ENCODE results near the gene SMIM10L1.

Gene SMIM10L1

GRCh38 chr12:11171145-11171968 is at the start of gene SMIM10L1:
SMIM10L1 (plus strand) TSS chr12:11171194; CDS start chr12:11171357, 163 bp downstream.
- peak; percentile 14 to 92 (median 82) for DNase-seq

DNA sequence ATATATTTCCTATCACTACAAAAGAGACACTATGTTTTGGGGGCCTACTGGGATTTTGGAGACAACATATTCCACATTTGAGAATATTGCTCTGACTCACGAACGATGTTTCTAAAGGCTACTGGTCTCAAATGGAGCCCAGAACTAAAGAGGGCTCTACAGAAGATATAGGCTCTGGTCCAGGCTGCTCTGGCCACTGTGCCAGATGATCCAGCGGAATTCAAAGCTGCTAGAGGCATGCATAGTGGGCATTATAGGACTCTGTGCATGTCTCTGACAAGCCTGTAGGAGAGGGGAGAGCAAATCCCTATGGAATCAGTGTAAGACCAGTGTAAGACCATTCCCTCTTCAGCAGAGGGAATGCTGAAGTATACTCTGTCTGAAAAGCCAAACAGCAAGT is 40.6 kb upstream of the SMIM10L1 start:
- peak in 1 of 58 donors; percentile 5 for DNase-seq

DNA sequence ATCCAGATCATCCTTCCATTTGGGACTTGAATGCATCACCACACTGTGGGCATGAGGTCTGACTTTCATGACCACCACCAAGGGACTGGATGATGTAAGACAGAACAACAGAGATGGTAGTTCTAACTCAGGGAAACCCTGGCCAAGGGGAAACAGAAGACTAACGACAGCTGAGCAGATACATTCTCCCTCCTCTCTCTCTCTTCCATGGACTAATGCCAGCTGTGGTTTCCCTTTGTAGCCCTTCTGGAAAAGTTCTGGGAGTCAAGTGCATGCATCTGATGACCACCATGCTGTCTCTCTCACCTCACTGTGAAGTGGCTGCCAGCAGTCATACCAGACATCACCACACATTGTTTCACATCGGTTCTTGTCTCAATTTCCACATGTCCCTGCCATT is 40.0 kb upstream of the SMIM10L1 start:
- no peak for DNase-seq

GRCh38 chr12:11133162-11133561 is 37.8 kb upstream of the SMIM10L1 start:
- no peak for DNase-seq

GRCh38 chr12:11133816-11134215 is 37.2 kb upstream of the SMIM10L1 start:
- DNase-seq: no peak

DNA sequence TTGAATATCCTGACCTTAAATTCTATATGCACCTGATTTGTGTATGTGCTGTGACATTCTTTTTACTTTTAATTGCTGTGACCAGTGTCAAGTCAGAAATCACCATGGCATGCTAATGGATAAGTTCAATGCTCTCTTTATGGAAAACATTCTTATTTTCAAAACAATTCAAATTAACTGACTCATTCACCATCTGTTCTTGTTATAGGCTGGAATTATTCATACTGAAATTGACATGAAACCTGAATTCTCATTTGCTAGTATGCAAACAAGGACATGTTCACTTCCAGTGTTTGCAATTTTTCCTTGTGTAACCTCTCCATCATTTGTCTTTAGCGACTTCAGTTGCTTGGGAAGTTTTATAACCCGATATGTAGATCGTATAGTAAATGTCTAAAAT is 36.7 kb upstream of the SMIM10L1 start, which contains the start of gene TAS2R30:
Gene TAS2R30, minus strand, starts transcription at position 340 of the 400 bp plus-strand sequence. CDS start 400 bp downstream, outside the sequence.
- no peak for DNase-seq

DNA sequence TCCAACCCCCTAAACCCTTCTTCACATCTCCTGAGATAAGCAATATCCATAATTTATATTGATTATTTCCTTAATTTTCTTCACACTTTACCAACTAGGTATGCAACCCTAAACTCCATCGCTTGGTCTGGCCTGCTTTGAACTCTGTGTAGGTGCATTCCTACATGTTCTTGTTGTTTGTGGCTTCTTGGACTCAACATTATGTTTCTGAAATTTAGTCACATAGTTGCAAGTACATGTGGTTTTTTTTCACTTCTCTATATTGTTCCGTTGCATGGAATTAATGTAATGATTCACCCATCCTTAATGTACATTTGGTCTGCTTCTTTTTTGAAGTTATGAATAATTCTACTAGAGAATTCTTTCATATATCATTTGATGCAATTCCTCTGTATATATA is 34.9 kb upstream of the SMIM10L1 start:
- no peak for DNase-seq

- DNase-seq: no peak
Observed at GRCh38 chr12:11143352-11143751, 27.6 kb upstream of the SMIM10L1 start.

- DNase-seq: no peak
Observed at GRCh38 chr12:11144297-11144696, 26.7 kb upstream of the SMIM10L1 start.

DNA sequence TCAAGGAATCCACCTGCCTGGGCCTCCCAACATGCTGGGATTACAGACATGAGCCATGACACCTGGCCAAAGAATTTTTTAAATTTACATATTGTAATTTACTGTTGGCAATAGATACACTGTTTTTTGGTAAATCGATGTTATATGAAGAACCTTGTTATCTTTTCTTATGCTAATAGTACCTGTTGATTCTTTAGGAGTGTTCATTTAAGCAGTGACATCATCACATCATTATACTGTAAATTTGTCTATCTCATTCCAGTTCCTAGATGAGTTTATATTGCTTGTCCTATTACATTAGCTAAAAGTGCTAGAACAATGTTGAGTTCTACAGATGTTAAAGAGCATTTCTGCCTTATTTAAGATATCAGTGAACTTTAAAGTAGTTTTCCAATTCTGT is 23.6 kb upstream of the SMIM10L1 start:
- DNase-seq: no peak

DNA sequence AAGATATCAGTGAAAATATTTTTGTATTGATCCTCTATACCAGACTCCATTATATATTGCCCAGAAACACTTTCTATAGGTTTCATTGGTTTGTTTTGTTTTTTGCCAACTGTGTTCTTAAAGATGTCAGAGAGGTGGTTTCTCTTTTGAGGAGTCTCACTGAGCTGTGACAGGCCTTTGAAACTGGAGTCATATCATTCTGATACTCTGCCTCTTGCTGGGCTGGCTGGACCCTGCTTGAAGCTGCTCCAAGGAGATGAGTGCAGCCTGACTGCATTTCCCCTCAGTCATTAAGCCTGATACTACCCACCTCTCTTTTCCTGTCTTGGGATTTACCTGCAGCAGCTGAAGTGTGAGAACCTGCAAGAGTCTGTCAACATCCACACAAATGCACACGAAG is 20.2 kb upstream of the SMIM10L1 start:
- no peak for DNase-seq

GRCh38 chr12:11152725-11153124 is 18.3 kb upstream of the SMIM10L1 start:
- no peak for DNase-seq

- no peak for DNase-seq
Observed at GRCh38 chr12:11154400-11154925, 16.5 kb upstream of the SMIM10L1 start.

DNA sequence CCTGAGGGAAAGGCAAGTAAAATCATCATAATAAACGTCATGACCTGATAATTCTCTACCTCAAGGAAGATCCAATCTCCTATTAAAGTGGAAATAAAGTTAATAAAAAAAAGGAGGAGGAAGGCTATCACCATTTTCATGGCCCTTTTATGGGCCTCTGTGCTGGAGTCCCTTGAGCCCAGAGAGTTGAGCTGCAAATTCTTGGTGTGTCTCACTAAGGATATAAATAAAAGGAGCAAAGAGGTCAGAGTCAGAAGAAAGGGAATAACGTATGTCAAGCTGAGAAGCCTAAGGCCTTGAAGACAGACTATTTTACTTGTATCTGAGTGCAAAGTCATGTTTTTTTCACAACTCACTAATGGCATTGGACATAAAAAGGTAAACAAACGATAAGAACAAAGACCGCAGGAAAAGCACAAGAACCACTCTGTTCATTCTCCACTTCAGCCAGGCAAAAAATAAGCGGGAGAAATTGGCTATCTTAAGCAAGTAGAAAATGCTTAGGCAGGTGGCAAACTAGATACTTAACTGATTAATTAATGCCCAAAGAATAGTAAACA is 12.0 kb upstream of the SMIM10L1 start:
- no peak for DNase-seq

DNA sequence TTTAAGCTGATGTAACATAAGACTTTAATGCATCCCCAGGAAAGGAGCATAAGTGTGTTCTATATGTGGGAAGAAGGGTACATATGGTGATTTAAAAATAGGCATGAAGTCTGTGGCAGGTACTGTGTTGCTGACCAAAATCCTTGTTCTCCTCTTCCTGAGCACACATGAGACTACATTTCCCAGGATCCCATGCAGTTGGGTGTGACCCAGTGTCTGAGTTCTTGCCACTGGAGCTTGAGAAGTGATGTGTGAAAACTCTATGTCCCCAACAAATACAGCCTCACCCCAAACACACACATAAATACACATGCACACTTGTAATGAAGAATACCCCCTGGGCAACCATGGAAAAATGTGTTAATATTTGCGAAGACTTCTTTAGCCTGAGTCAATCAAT is 8.5 kb upstream of the SMIM10L1 start:
- no peak for DNase-seq

DNA sequence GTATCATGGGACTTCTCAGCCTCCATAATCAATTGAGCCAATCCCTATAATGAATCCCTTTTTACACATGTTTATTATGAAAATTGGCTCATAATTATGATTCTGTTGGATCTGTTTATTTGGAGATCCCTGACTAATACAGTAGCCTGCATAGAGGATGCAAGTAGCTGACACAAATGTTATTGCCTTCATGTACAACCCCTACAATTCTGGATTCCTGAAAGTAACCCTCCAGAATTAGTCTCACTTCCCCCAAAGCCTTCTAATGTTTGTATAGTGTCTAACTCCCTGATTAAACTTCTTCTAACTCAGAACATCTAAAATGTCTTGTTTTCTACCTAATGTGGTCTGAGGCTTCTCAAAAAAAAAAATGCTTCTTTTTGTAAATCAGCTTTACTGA is 6.6 kb upstream of the SMIM10L1 start:
- no peak for DNase-seq

GRCh38 chr12:11166300-11166699 is 4.7 kb upstream of the SMIM10L1 start:
- no peak for DNase-seq

- no peak for DNase-seq
Observed at GRCh38 chr12:11170810-11171144, 217 bp upstream of the SMIM10L1 start.

DNA sequence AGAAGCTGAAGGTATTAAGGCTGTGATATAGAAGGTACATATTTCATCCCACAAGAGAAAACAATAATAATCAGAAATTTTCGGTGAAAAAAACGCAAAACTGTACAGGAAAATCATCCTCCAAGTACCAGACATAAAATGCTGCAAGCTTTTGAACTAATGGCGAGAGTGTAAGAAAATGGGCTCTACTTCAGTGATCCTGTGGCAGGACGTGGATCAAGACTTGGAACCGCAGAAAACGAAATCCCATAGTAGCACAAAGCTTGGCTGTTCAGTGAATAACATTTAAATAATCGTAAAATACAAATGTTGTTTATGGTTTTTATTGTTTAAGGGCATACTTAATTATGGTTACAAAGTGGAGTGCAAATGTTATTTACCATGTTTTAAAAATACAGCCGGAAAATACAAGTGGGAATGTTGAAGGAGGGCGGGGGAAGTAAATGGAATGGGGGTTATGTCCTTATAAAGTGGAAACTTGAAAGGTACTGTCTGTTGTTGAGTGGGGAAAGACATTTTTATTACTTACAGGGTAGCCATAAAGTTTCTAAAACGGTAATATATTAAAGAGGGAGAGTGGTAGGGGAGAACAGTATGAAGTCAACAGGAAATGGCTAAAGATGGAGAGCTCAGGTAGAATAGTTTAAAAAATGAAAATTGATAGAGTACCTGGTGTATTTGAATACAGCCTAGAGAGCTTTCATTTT is 1.1 kb downstream of the SMIM10L1 start:
- DNase-seq: no peak

DNA sequence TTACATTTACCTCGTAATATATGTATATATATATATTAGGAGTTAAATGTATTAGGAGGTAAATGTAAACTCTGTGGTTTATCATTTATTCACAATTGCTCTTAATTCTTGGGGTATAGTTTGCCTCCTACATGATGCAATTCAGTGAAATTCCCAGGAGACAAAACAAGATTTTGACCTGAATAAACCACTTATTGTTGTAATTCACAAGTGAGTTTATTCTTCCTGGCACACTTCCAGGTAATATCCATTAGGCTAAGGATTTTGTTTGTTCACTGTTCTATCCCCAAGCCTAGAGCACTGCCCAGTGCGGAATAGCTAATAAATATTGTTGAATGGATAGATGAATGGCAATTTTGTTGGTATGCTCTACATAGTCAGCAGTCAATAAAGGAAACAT is 3.0 kb downstream of the SMIM10L1 start:
- no peak for DNase-seq

- DNase-seq: no peak
Observed at GRCh38 chr12:11178250-11178649, 7.3 kb downstream of the SMIM10L1 start.

GRCh38 chr12:11182529-11182928 is 11.5 kb downstream of the SMIM10L1 start:
- DNase-seq: no peak
